Measurements from ENCODE around the gene SPTBN1. TPM values are rescaled to one million over a fixed set of nuclear protein-coding genes. Genes with fewer than 3 reads are reported as not detected.

SPTBN1 gene
- total RNA-seq, 4 donors from 2014 or later = 132 to 239 (median 195) TPM

DNA sequence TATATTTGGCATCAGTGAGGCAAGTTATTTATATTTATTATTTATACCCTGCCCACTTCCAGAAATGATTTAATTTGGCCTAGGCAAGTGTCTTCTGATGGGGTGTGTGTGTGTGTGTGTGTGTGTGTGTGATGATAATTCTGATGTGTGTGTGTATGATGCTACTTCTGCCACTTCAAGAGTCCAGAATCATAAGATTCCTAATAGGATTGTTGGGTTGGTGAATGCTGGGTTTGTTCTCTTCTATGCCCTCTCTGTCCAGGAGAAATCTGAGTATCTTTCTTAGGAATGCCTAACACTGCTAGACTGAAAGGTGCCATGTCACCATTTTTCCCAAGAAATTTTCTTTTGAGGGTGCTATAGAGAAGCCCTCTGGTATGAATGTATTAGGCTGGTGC, 122.5 kb downstream of the SPTBN1 start:
- DNase-seq (ENCODE audit: low spot score in 2 of 2) = no peak
- intact Hi-C loops (cut with DNase I; ENCODE audit: low total_unique reads) = no loop called here
- no peak for TF ChIP-seq POLR2A (IDR thresholded peaks at IDR 0.05)
- TF ChIP-seq, protein P1, sequence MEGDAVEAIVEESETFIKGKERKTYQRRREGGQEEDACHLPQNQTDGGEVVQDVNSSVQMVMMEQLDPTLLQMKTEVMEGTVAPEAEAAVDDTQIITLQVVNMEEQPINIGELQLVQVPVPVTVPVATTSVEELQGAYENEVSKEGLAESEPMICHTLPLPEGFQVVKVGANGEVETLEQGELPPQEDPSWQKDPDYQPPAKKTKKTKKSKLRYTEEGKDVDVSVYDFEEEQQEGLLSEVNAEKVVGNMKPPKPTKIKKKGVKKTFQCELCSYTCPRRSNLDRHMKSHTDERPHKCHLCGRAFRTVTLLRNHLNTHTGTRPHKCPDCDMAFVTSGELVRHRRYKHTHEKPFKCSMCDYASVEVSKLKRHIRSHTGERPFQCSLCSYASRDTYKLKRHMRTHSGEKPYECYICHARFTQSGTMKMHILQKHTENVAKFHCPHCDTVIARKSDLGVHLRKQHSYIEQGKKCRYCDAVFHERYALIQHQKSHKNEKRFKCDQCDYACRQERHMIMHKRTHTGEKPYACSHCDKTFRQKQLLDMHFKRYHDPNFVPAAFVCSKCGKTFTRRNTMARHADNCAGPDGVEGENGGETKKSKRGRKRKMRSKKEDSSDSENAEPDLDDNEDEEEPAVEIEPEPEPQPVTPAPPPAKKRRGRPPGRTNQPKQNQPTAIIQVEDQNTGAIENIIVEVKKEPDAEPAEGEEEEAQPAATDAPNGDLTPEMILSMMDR (IDR thresholded peaks at IDR 0.05) = no peak
- H3K4me3 ChIP-seq (ENCODE audit: low read depth, poor library complexity, severe bottlenecking) = no peak overlapping the region

GRCh38 chr2:54579061-54579681, 123.0 kb downstream of the SPTBN1 start:
- TF ChIP-seq POLR2A (IDR thresholded peaks at IDR 0.05) = no peak
- TF ChIP-seq, protein P1 (IDR thresholded peaks at IDR 0.05) = no peak
- intact Hi-C loops (cut with DNase I; ENCODE audit: low total_unique reads) = no loop called here
- 80 to 83% methylated on average over 8 of the region's 8 CpGs for WGBS, 2 donors
- no peak for DNase-seq (ENCODE audit: low spot score in 2 of 2)
- H3K4me3 ChIP-seq (ENCODE audit: low read depth, poor library complexity, severe bottlenecking) = no peak overlapping the region

DNA sequence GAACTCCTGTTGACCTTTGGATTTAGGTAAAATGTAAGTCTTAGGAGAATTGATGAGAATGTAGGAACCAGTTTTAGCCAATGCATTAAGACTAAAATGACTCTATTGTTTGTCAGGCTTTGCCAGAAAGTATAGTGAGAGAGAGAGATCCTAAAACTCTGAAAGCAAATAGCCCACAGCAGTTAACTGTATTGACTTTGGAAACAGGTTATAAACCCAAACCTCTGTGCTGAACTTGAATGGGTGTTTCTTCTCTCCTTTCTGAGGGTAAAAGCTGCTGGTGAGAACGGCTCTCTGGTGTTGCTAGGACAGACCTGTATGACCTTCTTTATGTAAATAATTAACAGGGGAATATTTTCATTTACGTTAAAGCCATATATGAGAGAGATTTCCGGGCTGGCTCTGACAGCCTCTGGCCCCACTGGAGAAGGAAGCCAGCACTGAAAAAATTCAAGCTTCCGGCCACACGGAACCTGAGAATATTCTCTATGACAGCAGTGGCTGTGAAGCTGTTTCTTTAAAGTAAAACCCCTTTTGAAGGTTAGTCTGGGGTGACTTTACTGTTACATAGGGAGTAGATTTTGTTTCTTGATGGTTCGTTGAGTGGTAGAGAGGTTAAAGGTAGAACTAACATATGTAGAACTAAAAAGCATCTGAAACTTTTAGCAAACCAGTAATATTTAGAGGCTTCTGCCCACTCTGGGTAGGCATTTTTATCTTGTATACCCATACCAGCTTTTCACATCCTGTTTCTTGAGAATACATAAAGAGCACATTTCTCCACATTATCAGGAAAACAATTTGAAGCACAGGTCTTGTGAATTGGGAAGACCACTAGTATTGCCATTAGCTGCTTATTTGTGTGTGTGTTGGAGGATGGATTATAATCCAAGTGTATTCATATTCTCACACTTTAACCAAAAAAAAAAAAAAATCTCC, 123.8 kb downstream of the SPTBN1 start:
- TF ChIP-seq POLR2A (IDR thresholded peaks at IDR 0.05) = no peak
- TF ChIP-seq, protein P1 (IDR thresholded peaks at IDR 0.05) = no peak
- DNase-seq (ENCODE audit: low spot score in 2 of 2) = no peak
- intact Hi-C loops (cut with DNase I; ENCODE audit: low total_unique reads) = no loop called here
- H3K4me3 ChIP-seq (ENCODE audit: low read depth, poor library complexity, severe bottlenecking) = no peak overlapping the region
- 55 to 66% methylated on average over 6 of the region's 6 CpGs for WGBS, 2 donors

GRCh38 chr2:54581326-54582039, 125.4 kb downstream of the SPTBN1 start:
- intact Hi-C loops (cut with DNase I; ENCODE audit: low total_unique reads) = no loop called here
- WGBS, 2 donors = 60 to 74% methylated on average over 7 of the region's 7 CpGs
- H3K4me3 ChIP-seq (ENCODE audit: low read depth, poor library complexity, severe bottlenecking) = no peak overlapping the region
- no peak for DNase-seq (ENCODE audit: low spot score in 2 of 2)
- no peak for TF ChIP-seq POLR2A (IDR thresholded peaks at IDR 0.05)
- TF ChIP-seq, protein P1 (IDR thresholded peaks at IDR 0.05) = no peak

DNA sequence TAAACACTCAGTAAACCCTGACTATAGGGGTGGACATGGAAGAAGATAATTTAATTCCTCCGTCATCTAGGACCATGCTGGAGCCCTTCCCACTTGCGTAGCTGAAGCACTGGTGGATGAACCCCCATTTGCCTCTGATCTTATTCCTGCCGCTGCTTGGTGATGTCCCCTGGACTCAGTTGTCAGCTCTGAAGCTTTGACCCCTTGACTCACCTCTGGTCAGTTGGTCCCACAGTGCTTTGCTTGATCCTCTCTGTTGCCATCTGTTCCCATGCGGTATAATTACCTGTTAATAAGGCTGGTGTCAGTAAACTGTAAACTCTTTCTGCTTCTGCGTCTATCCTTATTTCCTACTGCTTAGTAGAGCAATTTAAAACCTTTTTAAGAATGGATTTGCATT, 126.9 kb downstream of the SPTBN1 start:
- WGBS, 2 donors = 96 to 97% methylated on average over 5 of the region's 5 CpGs
- TF ChIP-seq POLR2A (IDR thresholded peaks at IDR 0.05) = no peak
- TF ChIP-seq, protein P1 (IDR thresholded peaks at IDR 0.05) = no peak
- H3K4me3 ChIP-seq (ENCODE audit: low read depth, poor library complexity, severe bottlenecking) = no peak overlapping the region
- DNase-seq (ENCODE audit: low spot score in 2 of 2) = no peak
- intact Hi-C loops (cut with DNase I; ENCODE audit: low total_unique reads) = no loop called here
